Brain microvascular endothelial cell (primary cell): ENCODE measurements around the gene ZNF225.
"Not testable (repeated sequence)": the region's sequence is repeated elsewhere in the genome, so short reads cannot be mapped to it uniquely, and the experiment has no call there.

Experiments
- DNase-seq: peaks from one replicate; pipeline ENCODE4 v3.0.0-alpha.2; 2020
- H3K27ac ChIP-seq: fragments of 250-450 bp; sonication (Bioruptor Pico); 2 replicates; pipeline ENCODE4 v1.5.1; 2020; ENCODE audit warnings: mild to moderate bottlenecking, moderate library complexity
- H3K27me3 ChIP-seq: fragments of 250-450 bp; sonication (Bioruptor Pico); replicated peaks from 2 replicates; pipeline ENCODE4 v1.5.1; 2020; ENCODE audit warnings: mild to moderate bottlenecking
- H3K36me3 ChIP-seq: fragments of 250-450 bp; sonication (Bioruptor Pico); replicated peaks from 2 replicates; pipeline ENCODE4 v1.5.1; 2020; ENCODE audit warnings: mild to moderate bottlenecking
- H3K4me3 ChIP-seq: 2 replicates; pipeline ENCODE4 v1.5.1; 2011; ENCODE audit warnings: low read depth, mild to moderate bottlenecking, control low read depth, low read length, moderate library complexity
- in situ Hi-C: cut with HindIII; loops from 2 replicates; pipeline ENCODE4 v1.10.0; 2017; ENCODE audit warnings: low sequenced_read_pairs, low pct_ligation_motif_present
- TF ChIP-seq, protein P1 (sequence below): IDR thresholded peaks from 2 replicates; pipeline ENCODE4 v1.5.1; 2011; ENCODE audit warnings: low read depth, mild to moderate bottlenecking, moderate library complexity, low read length, control low read depth, inconsistent platforms; ENCODE audit errors: missing control alignments

The ZNF225 gene

DNA sequence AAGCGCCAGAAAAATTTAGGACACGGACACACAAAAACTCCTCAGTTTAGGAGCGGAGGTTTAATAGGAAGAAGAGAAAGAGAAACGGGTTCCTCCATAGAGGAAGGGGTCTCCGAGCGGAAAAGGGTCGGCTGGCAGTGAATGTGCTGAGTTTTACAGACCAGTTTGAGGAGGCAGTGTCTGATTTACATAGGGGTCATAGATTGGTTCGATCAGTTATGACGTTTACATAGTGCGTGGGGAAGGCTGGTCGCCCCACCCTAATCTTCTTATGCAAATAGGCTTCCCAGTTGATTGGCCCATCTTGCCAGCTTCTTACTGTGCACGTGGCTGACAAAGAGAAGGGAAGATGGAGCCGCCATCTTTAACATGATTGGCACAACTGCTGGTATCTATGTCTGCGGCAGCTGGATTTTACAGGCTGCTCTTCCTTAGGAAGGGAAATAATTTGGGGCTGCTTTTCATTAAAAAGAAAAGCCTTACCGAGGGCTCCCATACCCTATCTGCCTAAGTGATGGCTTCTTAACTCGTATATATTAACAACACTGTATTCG is 1.2 kb upstream of the ZNF225 start:
- Histone ChIP-seq H3K4me3 (peak overlapping the region; percentile 91), H3K27ac (peak overlapping the region; percentile 67), H3K36me3 (peaks cover 11% of the 10 kb centered on the region), H3K27me3 (no peaks in the 10 kb centered on the region)
- TF ChIP-seq, protein P1, sequence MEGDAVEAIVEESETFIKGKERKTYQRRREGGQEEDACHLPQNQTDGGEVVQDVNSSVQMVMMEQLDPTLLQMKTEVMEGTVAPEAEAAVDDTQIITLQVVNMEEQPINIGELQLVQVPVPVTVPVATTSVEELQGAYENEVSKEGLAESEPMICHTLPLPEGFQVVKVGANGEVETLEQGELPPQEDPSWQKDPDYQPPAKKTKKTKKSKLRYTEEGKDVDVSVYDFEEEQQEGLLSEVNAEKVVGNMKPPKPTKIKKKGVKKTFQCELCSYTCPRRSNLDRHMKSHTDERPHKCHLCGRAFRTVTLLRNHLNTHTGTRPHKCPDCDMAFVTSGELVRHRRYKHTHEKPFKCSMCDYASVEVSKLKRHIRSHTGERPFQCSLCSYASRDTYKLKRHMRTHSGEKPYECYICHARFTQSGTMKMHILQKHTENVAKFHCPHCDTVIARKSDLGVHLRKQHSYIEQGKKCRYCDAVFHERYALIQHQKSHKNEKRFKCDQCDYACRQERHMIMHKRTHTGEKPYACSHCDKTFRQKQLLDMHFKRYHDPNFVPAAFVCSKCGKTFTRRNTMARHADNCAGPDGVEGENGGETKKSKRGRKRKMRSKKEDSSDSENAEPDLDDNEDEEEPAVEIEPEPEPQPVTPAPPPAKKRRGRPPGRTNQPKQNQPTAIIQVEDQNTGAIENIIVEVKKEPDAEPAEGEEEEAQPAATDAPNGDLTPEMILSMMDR: no peak
- peak; percentile 94 for DNase-seq
- in situ Hi-C loops: no loop called here

GRCh38 chr19:44112802-44113137 is 429 bp upstream of the ZNF225 start:
- Histone ChIP-seq H3K27me3 (no peaks in the 10 kb centered on the region), H3K36me3 (peaks cover 3% of the 10 kb centered on the region), H3K27ac (peak overlapping the region; percentile 67), H3K4me3 (peak overlapping the region; percentile 91)
- DNase-seq: no peak
- TF ChIP-seq, protein P1: no peak
- in situ Hi-C loops: no loop called here

- DNase-seq: no peak
- H3K4me3 ChIP-seq: peak overlapping the region; percentile 91
- TF ChIP-seq, protein P1: no peak
- H3K27ac ChIP-seq: peak overlapping the region; percentile 72
- H3K36me3 ChIP-seq: peaks cover 6% of the 10 kb centered on the region
- no peaks in the 10 kb centered on the region for H3K27me3 ChIP-seq
- in situ Hi-C loops: no loop called here
Measured at GRCh38 chr19:44113784-44114390, 688 bp downstream of the ZNF225 start.

- H3K27me3 ChIP-seq, H3K27ac ChIP-seq, in situ Hi-C loops, DNase-seq, H3K4me3 ChIP-seq: not testable (repeated sequence)
- peaks cover 32% of the 10 kb centered on the region for H3K36me3 ChIP-seq
Measured at GRCh38 chr19:44121162-44121561, 8.0 kb downstream of the ZNF225 start.

DNA sequence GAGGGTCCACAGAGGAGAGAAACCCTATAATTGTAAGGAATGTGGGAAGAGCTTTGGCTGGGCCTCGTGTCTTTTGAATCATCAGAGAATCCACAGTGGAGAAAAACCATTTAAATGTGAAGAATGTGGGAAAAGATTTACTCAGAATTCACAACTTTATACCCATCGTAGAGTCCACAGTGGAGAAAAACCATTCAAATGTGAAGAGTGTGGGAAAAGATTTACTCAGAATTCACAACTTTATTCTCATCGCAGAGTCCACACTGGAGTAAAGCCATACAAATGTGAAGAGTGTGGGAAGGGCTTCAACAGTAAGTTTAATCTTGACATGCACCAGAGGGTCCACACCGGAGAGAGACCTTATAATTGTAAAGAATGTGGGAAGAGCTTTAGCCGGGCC is 18.8 kb downstream of the ZNF225 start:
- no peak for DNase-seq
- Histone ChIP-seq H3K4me3 (no peak overlapping the region), H3K27ac (no peak overlapping the region), H3K27me3 (no peaks in the 10 kb centered on the region), H3K36me3 (peaks cover 34% of the 10 kb centered on the region)
- TF ChIP-seq, protein P1: no peak
- in situ Hi-C loops: no loop called here

GRCh38 chr19:44141191-44142058 is 28.2 kb downstream of the ZNF225 start, which contains the start of gene ZNF234:
Gene ZNF234 (plus strand): TSS chr19:44141554. CDS start chr19:44144633, 3,079 bp downstream.
- in situ Hi-C loops: no loop called here
- Histone ChIP-seq H3K36me3 (peaks cover 10% of the 10 kb centered on the region), H3K4me3 (peak within 1 kb of the TSS; percentile 88), H3K27ac (peak within 1 kb of the TSS; percentile 38), H3K27me3 (no peaks in the 10 kb centered on the region)
- TF ChIP-seq, protein P1: no peak
- peak; percentile 74 for DNase-seq
